WTC11 (cell line): ENCODE measurements around the gene VWA3B. TPM values are rescaled to one million over a fixed set of nuclear protein-coding genes. Genes with fewer than 3 reads are reported as not detected.
"Not testable (repeated sequence)": the region's sequence is repeated elsewhere in the genome, so short reads cannot be mapped to it uniquely, and the experiment has no call there.

Source experiments
- ATAC-seq: fragments of 200-7000 bp; cut with Tn5 transposase; 2 replicates; pipeline ENCODE4 v1.10.0; 2021; ENCODE audit warnings: mild to moderate bottlenecking, moderate library complexity
- CTCF ChIA-PET: fragments of 300-600 bp; sonication (Branson Sonifier 250); formaldehyde crosslinking; loops from one replicate; lab custom pipeline; 2021; ENCODE audit warnings: antibody characterized with exemption; lab: Charles Lee
- POLR2A ChIA-PET: fragments of 350-600 bp; sonication (Branson Sonifier 250); formaldehyde crosslinking; loops from one replicate; lab custom pipeline; 2021; ENCODE audit warnings: antibody characterized with exemption; lab: Charles Lee
- DNase-seq: peaks from one replicate; pipeline ENCODE4 v3.0.0; 2021; ENCODE audit warnings: low spot score
- H3K27ac Mint-ChIP-seq: 2 replicates; pipeline ENCODE4 v1.8.0; 2021; ENCODE audit warnings: mixed read lengths
- H3K27me3 Mint-ChIP-seq: 2 replicates; pipeline ENCODE4 v1.8.0; 2021; ENCODE audit warnings: low read depth, mild to moderate bottlenecking, moderate library complexity, mixed read lengths
- H3K36me3 Mint-ChIP-seq: 2 replicates; pipeline ENCODE4 v1.8.0; 2021; ENCODE audit warnings: mixed read lengths
- H3K4me1 Mint-ChIP-seq: 2 replicates; pipeline ENCODE4 v1.8.0; 2022; ENCODE audit warnings: mixed read lengths
- H3K4me3 Mint-ChIP-seq: 2 replicates; pipeline ENCODE4 v1.8.0; 2021; ENCODE audit warnings: mild to moderate bottlenecking, moderate library complexity, mixed read lengths
- H3K9me3 Mint-ChIP-seq: 2 replicates; pipeline ENCODE4 v1.8.0; 2021; ENCODE audit warnings: mixed read lengths
- AFF4 ChIP-seq: sonication (generic); formaldehyde crosslinking; IDR thresholded peaks from 2 replicates; pipeline ENCODE4 v1.8.1; 2023; ENCODE audit warnings: mild to moderate bottlenecking, missing genetic modification reagents, borderline replicate concordance
- ATF1 ChIP-seq: sonication (generic); formaldehyde crosslinking; IDR thresholded peaks from 2 replicates; pipeline ENCODE4 v1.8.1; 2023; ENCODE audit warnings: mild to moderate bottlenecking, moderate library complexity, missing genetic modification reagents
- CDX4 ChIP-seq: fragments of 250-450 bp; sonication (Bioruptor Pico); IDR thresholded peaks from 2 replicates; pipeline ENCODE4 v1.9.0; 2021; ENCODE audit warnings: moderate library complexity, mild to moderate bottlenecking, inconsistent platforms, borderline replicate concordance
- E2F5 ChIP-seq: sonication (generic); formaldehyde crosslinking; IDR thresholded peaks from 2 replicates; pipeline ENCODE4 v1.8.1; 2022; ENCODE audit warnings: mild to moderate bottlenecking, moderate library complexity, missing genetic modification reagents
- ELF4 ChIP-seq: sonication (generic); formaldehyde crosslinking; IDR thresholded peaks from 2 replicates; pipeline ENCODE4 v1.8.1; 2022; ENCODE audit warnings: low read depth, mild to moderate bottlenecking, moderate library complexity, missing genetic modification reagents
- FOXJ3 ChIP-seq: sonication (generic); formaldehyde crosslinking; IDR thresholded peaks from 2 replicates; pipeline ENCODE4 v1.9.0; 2021; ENCODE audit warnings: missing genetic modification reagents, mild to moderate bottlenecking, borderline replicate concordance
- GABPB1 ChIP-seq: sonication (generic); formaldehyde crosslinking; IDR thresholded peaks from 2 replicates; pipeline ENCODE4 v1.8.1; 2023; ENCODE audit warnings: mild to moderate bottlenecking, missing genetic modification reagents
- KAT7 ChIP-seq: sonication (generic); formaldehyde crosslinking; IDR thresholded peaks from 2 replicates; pipeline ENCODE4 v1.8.1; 2023; ENCODE audit warnings: missing genetic modification reagents, mild to moderate bottlenecking, borderline replicate concordance
- NR3C1 ChIP-seq: sonication (generic); formaldehyde crosslinking; conservative IDR thresholded peaks from 2 replicates; pipeline ENCODE4 v1.8.1; 2023; ENCODE audit warnings: low read depth, mild to moderate bottlenecking, missing genetic modification reagents
- PRRX2 ChIP-seq: fragments of 250-450 bp; sonication (Bioruptor Pico); IDR thresholded peaks from 2 replicates; pipeline ENCODE4 v1.8.0; 2021; ENCODE audit warnings: mild to moderate bottlenecking
- RELA ChIP-seq: sonication (generic); formaldehyde crosslinking; IDR thresholded peaks from 2 replicates; pipeline ENCODE4 v1.8.1; 2022; ENCODE audit warnings: missing genetic modification reagents, mild to moderate bottlenecking, borderline replicate concordance
- RORB ChIP-seq: fragments of 250-450 bp; sonication (Bioruptor Pico); IDR thresholded peaks from 2 replicates; pipeline ENCODE4 v1.9.0; 2021; ENCODE audit warnings: mild to moderate bottlenecking
- SOX15 ChIP-seq: fragments of 250-450 bp; sonication (Bioruptor Pico); IDR thresholded peaks from 2 replicates; pipeline ENCODE4 v1.9.0; 2021; ENCODE audit warnings: mild to moderate bottlenecking
- TP53 ChIP-seq: sonication (generic); formaldehyde crosslinking; IDR thresholded peaks from 2 replicates; pipeline ENCODE4 v1.8.1; 2023; ENCODE audit warnings: mild to moderate bottlenecking, missing genetic modification reagents
- USF1 ChIP-seq: sonication (generic); formaldehyde crosslinking; IDR thresholded peaks from 2 replicates; pipeline ENCODE4 v1.8.0; 2022; ENCODE audit warnings: mild to moderate bottlenecking, missing genetic modification reagents
- USF2 ChIP-seq: sonication (generic); formaldehyde crosslinking; IDR thresholded peaks from 2 replicates; pipeline ENCODE4 v1.8.1; 2023; ENCODE audit warnings: mild to moderate bottlenecking, missing genetic modification reagents, moderate library complexity
- ZBTB21 ChIP-seq: sonication (generic); formaldehyde crosslinking; IDR thresholded peaks from 2 replicates; pipeline ENCODE4 v1.8.1; 2023; ENCODE audit warnings: mild to moderate bottlenecking, missing genetic modification reagents, borderline replicate concordance
- ZNF121 ChIP-seq: sonication (generic); formaldehyde crosslinking; IDR thresholded peaks from 2 replicates; pipeline ENCODE4 v1.8.0; 2023; ENCODE audit warnings: missing genetic modification reagents
- ZNF138 ChIP-seq: sonication (generic); formaldehyde crosslinking; conservative IDR thresholded peaks from 2 replicates; pipeline ENCODE4 v1.8.1; 2022; ENCODE audit warnings: mild to moderate bottlenecking, moderate library complexity, missing genetic modification reagents
- ZNF317 ChIP-seq: sonication (generic); formaldehyde crosslinking; IDR thresholded peaks from 2 replicates; pipeline ENCODE4 v1.8.1; 2023; ENCODE audit warnings: low read depth, mild to moderate bottlenecking, moderate library complexity, missing genetic modification reagents, borderline replicate concordance
- ZNF396 ChIP-seq: fragments of 250-450 bp; sonication (Bioruptor Pico); IDR thresholded peaks from 2 replicates; pipeline ENCODE4 v1.8.0; 2021; ENCODE audit warnings: mild to moderate bottlenecking, moderate library complexity, borderline replicate concordance
- total RNA-seq: library from RNA; stranded (reverse); gene quantifications from 3 replicates; pipeline ENCODE4 v1.2.3, GENCODE V29; 2021

VWA3B gene
- total RNA-seq, 1 experiment from 2014 or later = not detected

- TF ChIP-seq E2F5 (CRISPR knock-in tag) = no peak
- no peak for TF ChIP-seq RELA
- no peak for TF ChIP-seq ZNF121
- no peak for TF ChIP-seq TP53 (CRISPR knock-in tag)
- TF ChIP-seq FOXJ3 (CRISPR knock-in tag) = no peak
- TF ChIP-seq USF2 (CRISPR knock-in tag) = no peak
- TF ChIP-seq ATF1 (CRISPR knock-in tag) = no peak
Observed at GRCh38 chr2:98127229-98127989, 40.4 kb downstream of the VWA3B start (continued).

GRCh38 chr2:98128556-98129109 is 41.7 kb downstream of the VWA3B start:
- POLR2A ChIA-PET = no interaction called here
- no peaks in the 10 kb centered on the region for H3K9me3 Mint-ChIP-seq
- H3K4me3 Mint-ChIP-seq = no peak overlapping the region
- no peaks in the 10 kb centered on the region for H3K36me3 Mint-ChIP-seq
- CTCF ChIA-PET = interaction anchor here (1.0 kb wide), 1 partner anchor 11 kb away, joined by 3 read pairs; no protein-coding TSS in a partner anchor
- no peak overlapping the region for H3K27ac Mint-ChIP-seq
- DNase-seq (no peak), ATAC-seq (peak; percentile 57)
- TF ChIP-seq PRRX2 (CRISPR knock-in tag) (no peak), ELF4 (CRISPR knock-in tag) (no peak), ATF1 (CRISPR knock-in tag) (no peak), ZNF396 (CRISPR knock-in tag) (no peak), AFF4 (no peak), ZNF138 (CRISPR knock-in tag) (no peak), KAT7 (CRISPR knock-in tag) (no peak), ZBTB21 (CRISPR knock-in tag) (no peak), SOX15 (no peak), GABPB1 (CRISPR knock-in tag) (no peak), RORB (CRISPR knock-in tag) (no peak), TP53 (CRISPR knock-in tag) (no peak), ZNF317 (CRISPR knock-in tag) (no peak), CDX4 (no peak), USF1 (CRISPR knock-in tag) (no peak), NR3C1 (CRISPR knock-in tag) (no peak)
- H3K4me1 Mint-ChIP-seq = peaks cover 28% of the 10 kb centered on the region
- peaks cover 4% of the 10 kb centered on the region; the same call in 1 of the 2 replicates for H3K27me3 Mint-ChIP-seq

- POLR2A ChIA-PET, DNase-seq, ATAC-seq, H3K9me3 Mint-ChIP-seq, H3K4me3 Mint-ChIP-seq, H3K27me3 Mint-ChIP-seq, CTCF ChIA-PET, H3K27ac Mint-ChIP-seq, H3K36me3 Mint-ChIP-seq: not testable (repeated sequence)
- H3K4me1 Mint-ChIP-seq = peaks cover 40% of the 10 kb centered on the region
Observed at GRCh38 chr2:98130073-98130472, 43.1 kb downstream of the VWA3B start.
